ENCODE data around the gene NUP35. TPM values are rescaled to one million over a fixed set of nuclear protein-coding genes. Genes with fewer than 3 reads are reported as not detected.
A peak's percentile ranks its signal among the peaks of the same experiment; 100 is the strongest.

Gene NUP35, protein sequence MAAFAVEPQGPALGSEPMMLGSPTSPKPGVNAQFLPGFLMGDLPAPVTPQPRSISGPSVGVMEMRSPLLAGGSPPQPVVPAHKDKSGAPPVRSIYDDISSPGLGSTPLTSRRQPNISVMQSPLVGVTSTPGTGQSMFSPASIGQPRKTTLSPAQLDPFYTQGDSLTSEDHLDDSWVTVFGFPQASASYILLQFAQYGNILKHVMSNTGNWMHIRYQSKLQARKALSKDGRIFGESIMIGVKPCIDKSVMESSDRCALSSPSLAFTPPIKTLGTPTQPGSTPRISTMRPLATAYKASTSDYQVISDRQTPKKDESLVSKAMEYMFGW
- 1 to 10 TPM; 3.6 to 9.7 (median 5.6) TPM for total RNA-seq

DNA sequence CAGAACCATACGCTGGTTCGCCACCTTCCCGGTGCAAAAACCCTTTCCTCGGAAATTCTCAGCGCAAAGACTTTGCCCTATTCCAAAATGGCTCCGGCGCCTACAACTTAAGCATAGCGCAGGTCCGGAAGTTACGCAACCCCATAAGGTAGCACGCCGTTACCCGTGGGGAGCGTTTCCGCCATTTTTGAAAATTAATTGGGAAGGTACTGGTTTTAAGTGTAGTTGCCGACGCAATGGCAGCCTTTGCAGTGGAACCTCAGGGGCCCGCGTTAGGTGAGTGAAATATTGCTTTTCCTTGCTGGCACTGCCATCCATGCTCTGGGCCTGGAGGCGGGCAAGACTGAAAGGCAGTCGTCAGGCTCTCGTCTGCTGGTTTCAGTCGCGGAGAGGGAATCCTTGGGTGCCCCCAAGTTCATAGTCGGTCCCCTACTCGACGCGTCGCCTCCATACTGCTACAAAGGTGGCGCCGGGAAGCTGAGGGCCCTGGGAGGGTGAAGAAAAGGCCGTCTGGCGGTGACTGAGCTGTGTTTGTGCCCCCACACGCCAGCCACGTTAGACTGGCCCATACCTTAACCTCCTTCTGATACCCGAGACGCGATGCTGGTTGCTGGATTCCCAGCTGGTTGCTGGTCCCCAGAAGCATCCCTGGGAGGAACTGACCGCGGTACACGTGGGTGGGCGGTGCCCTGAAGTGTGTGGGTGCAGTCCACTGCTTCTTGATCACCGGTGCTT lies at the start of gene NUP35:
TSS of gene NUP35 (plus strand) at position 222 of the 735 bp plus-strand sequence. CDS start at position 237, 15 bp downstream.
- intact Hi-C loops (cut with DNase I; ENCODE audit: low total_unique reads): loop anchor here (1.0 to 10.0 kb wide), 3 partner anchors 46 to 1230 kb away; partner anchors contain the start of genes DUSP19, ITPRID2 and NCKAP1
- no peaks in the 10 kb centered on the region for H3K27me3 ChIP-seq
- in situ Hi-C loops (cut with MboI; ENCODE audit: low sequenced_read_pairs in 4 of 4): loop anchor here in 1 of 4 donors (10.0 kb wide), 1 partner anchor 50 kb away; the partner anchor contains the start of gene DUSP19

DNA sequence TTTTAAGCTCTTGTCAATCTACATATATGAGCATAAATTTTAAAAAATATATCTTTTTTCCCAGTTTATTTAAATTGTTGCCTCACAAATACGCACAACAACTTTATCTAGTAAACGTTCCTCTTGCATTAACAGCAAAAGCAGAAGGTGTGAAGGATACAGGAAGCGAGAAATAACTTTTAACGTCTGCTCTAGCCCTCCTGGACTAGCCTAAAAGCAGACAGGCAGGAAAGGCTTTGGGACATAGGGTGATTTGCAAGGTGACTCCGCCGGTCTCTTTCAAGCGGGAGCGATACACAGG lies 46.1 kb upstream of the NUP35 start:
- H3K4me3 ChIP-seq: peak overlapping the region; percentile 77 to 92 (median 88)
- intact Hi-C loops (cut with DNase I; ENCODE audit: low total_unique reads) (loop anchor here (1.0 kb wide), 2 partner anchors 40 to 46 kb away; partner anchors contain the start of genes NCKAP1 and NUP35), in situ Hi-C loops (cut with MboI; ENCODE audit: low sequenced_read_pairs in 4 of 4) (loop anchor here in 1 of 4 donors (10.0 kb wide), 1 partner anchor 47 kb away; the partner anchor contains the start of gene NUP35)
- H3K9me3 ChIP-seq: no peaks in the 10 kb centered on the region
- DNase-seq: no peak
- H3K4me1 ChIP-seq: peaks cover 0 to 9% of the 10 kb centered on the region in 2 donors
- TF ChIP-seq POLR2A (IDR thresholded peaks at IDR 0.05): no peak
- TF ChIP-seq, protein P1, sequence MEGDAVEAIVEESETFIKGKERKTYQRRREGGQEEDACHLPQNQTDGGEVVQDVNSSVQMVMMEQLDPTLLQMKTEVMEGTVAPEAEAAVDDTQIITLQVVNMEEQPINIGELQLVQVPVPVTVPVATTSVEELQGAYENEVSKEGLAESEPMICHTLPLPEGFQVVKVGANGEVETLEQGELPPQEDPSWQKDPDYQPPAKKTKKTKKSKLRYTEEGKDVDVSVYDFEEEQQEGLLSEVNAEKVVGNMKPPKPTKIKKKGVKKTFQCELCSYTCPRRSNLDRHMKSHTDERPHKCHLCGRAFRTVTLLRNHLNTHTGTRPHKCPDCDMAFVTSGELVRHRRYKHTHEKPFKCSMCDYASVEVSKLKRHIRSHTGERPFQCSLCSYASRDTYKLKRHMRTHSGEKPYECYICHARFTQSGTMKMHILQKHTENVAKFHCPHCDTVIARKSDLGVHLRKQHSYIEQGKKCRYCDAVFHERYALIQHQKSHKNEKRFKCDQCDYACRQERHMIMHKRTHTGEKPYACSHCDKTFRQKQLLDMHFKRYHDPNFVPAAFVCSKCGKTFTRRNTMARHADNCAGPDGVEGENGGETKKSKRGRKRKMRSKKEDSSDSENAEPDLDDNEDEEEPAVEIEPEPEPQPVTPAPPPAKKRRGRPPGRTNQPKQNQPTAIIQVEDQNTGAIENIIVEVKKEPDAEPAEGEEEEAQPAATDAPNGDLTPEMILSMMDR (IDR thresholded peaks at IDR 0.05 in 4 of 5, conservative IDR thresholded peaks at IDR 0.05 in 1 of 5): no peak
- ATAC-seq: no peak
- no peaks in the 10 kb centered on the region for H3K36me3 ChIP-seq
- no peaks in the 10 kb centered on the region for H3K27me3 ChIP-seq
- peak overlapping the region; percentile 78 to 84 (median 80) for H3K27ac ChIP-seq

More for the DNA sequence above, at the start of gene NUP35:
- peak within 1 kb of the TSS; percentile 78 to 99 (median 82) for H3K4me3 ChIP-seq
- H3K36me3 ChIP-seq: peaks cover 0 to 6% of the 10 kb centered on the region in 2 donors
- peak within 1 kb of the TSS; percentile 85 to 90 (median 88) for H3K27ac ChIP-seq
- DNase-seq (peak; percentile 66 to 76), ATAC-seq (peak; percentile 99)
- TF ChIP-seq, protein P1 (IDR thresholded peaks at IDR 0.05 in 4 of 5, conservative IDR thresholded peaks at IDR 0.05 in 1 of 5): no peak
- no peak for TF ChIP-seq POLR2A (IDR thresholded peaks at IDR 0.05)
- H3K9me3 ChIP-seq: no peaks in the 10 kb centered on the region
- peaks cover 12 to 16% of the 10 kb centered on the region in 2 donors for H3K4me1 ChIP-seq

DNA sequence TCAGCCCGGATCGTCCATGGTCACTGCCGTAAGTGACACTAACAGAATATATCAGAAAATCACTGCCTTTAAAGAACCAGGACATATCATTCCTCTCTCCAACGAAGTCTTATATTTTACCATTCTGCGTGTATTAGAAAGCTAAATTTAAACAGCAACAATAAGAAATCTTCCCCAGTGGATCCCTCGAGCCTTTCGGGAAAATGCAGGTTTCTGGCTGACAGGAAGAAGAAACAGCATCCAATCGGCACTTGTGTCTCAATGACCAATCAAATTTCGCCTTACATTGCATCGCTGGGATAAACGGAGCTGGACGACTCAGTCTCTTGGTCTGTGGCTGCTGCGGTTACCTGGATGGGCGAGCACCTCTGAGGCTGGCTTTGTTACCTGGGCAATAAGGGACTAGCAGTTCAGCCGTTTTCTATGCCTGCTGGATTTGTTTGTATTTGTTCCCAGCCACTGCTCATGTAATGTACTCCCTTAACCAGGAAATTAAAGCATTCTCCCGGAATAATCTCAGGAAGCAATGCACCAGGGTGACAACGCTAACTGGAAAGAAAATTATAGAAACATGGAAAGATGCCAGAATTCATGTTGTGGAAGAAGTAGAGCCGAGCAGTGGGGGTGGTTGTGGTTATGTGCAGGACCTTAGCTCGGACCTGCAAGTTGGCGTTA lies 45.6 kb upstream of the NUP35 start, which contains the start of gene DUSP19:
TSS of gene DUSP19 (plus strand) at position 284 of the 675 bp plus-strand sequence. CDS start at position 471, 187 bp downstream.
- Histone ChIP-seq H3K27me3 (no peaks in the 10 kb centered on the region), H3K4me1 (peaks cover 0 to 9% of the 10 kb centered on the region in 2 donors), H3K36me3 (no peaks in the 10 kb centered on the region), H3K27ac (peak within 1 kb of the TSS; percentile 78 to 84 (median 80)), H3K4me3 (peak within 1 kb of the TSS; percentile 77 to 92 (median 88)), H3K9me3 (no peaks in the 10 kb centered on the region)
- in situ Hi-C loops (cut with MboI; ENCODE audit: low sequenced_read_pairs in 4 of 4): loop anchor here in 1 of 4 donors (10.0 kb wide), 1 partner anchor 46 kb away; the partner anchor contains the start of gene NUP35
- peak; percentile 99 for ATAC-seq
- intact Hi-C loops (cut with DNase I; ENCODE audit: low total_unique reads): loop anchor here (1.0 kb wide), 2 partner anchors 40 to 46 kb away; partner anchors contain the start of genes NCKAP1 and NUP35
- TF ChIP-seq, protein P1 (IDR thresholded peaks at IDR 0.05 in 4 of 5, conservative IDR thresholded peaks at IDR 0.05 in 1 of 5): no peak
- peak; percentile 44 to 66 for TF ChIP-seq POLR2A (IDR thresholded peaks at IDR 0.05)
- DNase-seq: peak; percentile 74 to 92

DNA sequence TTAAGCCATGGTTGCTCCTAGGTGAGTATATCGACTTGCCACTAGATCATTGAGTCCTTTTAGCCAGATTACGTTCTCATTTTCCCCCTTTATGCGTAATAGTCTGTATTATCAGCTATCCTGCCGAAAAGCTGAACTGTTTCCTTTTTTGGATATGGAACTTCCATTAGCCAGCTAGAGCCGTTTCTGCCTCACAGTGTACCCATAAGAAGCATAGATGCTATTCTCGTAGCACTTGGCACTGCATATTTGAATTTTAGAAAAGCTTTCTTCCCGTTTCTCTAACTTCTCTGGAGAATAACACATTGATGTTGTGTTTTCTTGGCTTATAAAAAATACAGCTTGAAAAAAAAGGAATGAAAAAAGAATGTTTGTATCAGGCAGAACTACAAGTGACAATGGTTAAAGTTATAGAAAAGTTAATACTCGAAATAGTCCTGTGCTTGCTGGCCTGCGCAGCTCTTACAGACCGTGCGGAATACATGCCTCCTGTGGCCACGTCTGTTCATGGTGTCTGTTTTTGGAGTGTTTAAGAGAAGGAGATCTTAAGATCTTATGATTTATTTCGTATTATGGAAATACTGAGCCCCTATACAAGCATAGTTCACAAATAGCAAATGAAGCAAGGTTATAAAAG lies 45.0 kb upstream of the NUP35 start:
- DNase-seq (no peak), ATAC-seq (peak; percentile 42 to 53)
- in situ Hi-C loops (cut with MboI; ENCODE audit: low sequenced_read_pairs in 4 of 4): loop anchor here in 1 of 4 donors (10.0 kb wide), 1 partner anchor 46 kb away; the partner anchor contains the start of gene NUP35
- TF ChIP-seq, protein P1 (IDR thresholded peaks at IDR 0.05 in 4 of 5, conservative IDR thresholded peaks at IDR 0.05 in 1 of 5): no peak
- TF ChIP-seq POLR2A (IDR thresholded peaks at IDR 0.05): no peak
- peak overlapping the region; percentile 78 to 84 (median 80) for H3K27ac ChIP-seq
- H3K27me3 ChIP-seq: no peaks in the 10 kb centered on the region
- no peaks in the 10 kb centered on the region for H3K36me3 ChIP-seq
- H3K4me3 ChIP-seq: peak overlapping the region; percentile 77 to 92 (median 88)
- peaks cover 0 to 9% of the 10 kb centered on the region in 2 donors for H3K4me1 ChIP-seq
- intact Hi-C loops (cut with DNase I; ENCODE audit: low total_unique reads): no loop called here
- H3K9me3 ChIP-seq: no peaks in the 10 kb centered on the region

All from gastrocnemius medialis (tissue), 4 donors.